SU-DHL-6 (cell line): ENCODE measurements around the gene SCP2D1.

Source experiments
- H2AFZ ChIP-seq: fragments of 200-600 bp; sonication (generic); 2 replicates; pipeline ENCODE4 v1.6.1; 2014; ENCODE audit warnings: low read depth, mild to moderate bottlenecking, moderate library complexity, mixed read lengths, antibody characterized with exemption, low read length; ENCODE audit not compliant: severe bottlenecking
- H3F3A ChIP-seq: fragments of 200-600 bp; shearing (Covaris generic); 2 replicates; pipeline ENCODE4 v1.6.0; 2016; ENCODE audit warnings: antibody characterized with exemption, mild to moderate bottlenecking; ENCODE audit not compliant: insufficient read depth
- H3K27ac ChIP-seq: fragments of 200-600 bp; sonication (generic); 2 replicates; pipeline ENCODE4 v1.5.1; 2016; ENCODE audit warnings: low read depth, mild to moderate bottlenecking, low read length, moderate library complexity, mixed read lengths
- H3K27me3 ChIP-seq: fragments of 200-600 bp; sonication (generic), shearing (Covaris generic); 2 replicates; pipeline ENCODE4 v1.6.0; 2014; ENCODE audit warnings: mild to moderate bottlenecking, low read length
- H3K36me3 ChIP-seq: fragments of 200-600 bp; sonication (generic); 2 replicates; pipeline ENCODE4 v1.6.1; 2014; ENCODE audit warnings: mild to moderate bottlenecking, low read length, mixed read lengths
- H3K4me2 ChIP-seq: fragments of 300-600, 200-600 bp; shearing (Covaris generic), sonication (generic); 2 replicates; pipeline ENCODE4 v1.6.0; 2014; ENCODE audit warnings: low read length, low read depth, mild to moderate bottlenecking; ENCODE audit not compliant: poor library complexity, severe bottlenecking
- H3K4me3 ChIP-seq: fragments of 200-600 bp; sonication (generic); 2 replicates; pipeline ENCODE4 v1.5.1; 2014; ENCODE audit warnings: antibody characterized with exemption, low read length, mild to moderate bottlenecking, mixed read lengths; ENCODE audit not compliant: insufficient read depth, poor library complexity, severe bottlenecking
- H3K79me2 ChIP-seq: fragments of 200-600 bp; sonication (generic); 2 replicates; pipeline ENCODE4 v1.6.1; 2014; ENCODE audit warnings: mild to moderate bottlenecking, low read length, moderate library complexity; ENCODE audit not compliant: insufficient read depth
- H3K9ac ChIP-seq: fragments of 200-600 bp; sonication (generic); 2 replicates; pipeline ENCODE4 v1.7.0; 2014; ENCODE audit warnings: mild to moderate bottlenecking, low read length
- H3K9me2 ChIP-seq: fragments of 200-600 bp; sonication (generic); replicated peaks from 2 replicates; pipeline ENCODE4 v1.6.1; 2014; ENCODE audit warnings: low read length; ENCODE audit not compliant: insufficient read depth
- H3K9me3 ChIP-seq: fragments of 200-600 bp; sonication (generic); 2 replicates; pipeline ENCODE4 v1.6.1; 2014; ENCODE audit warnings: low read length, mixed read lengths; ENCODE audit not compliant: insufficient read depth
- H4K20me1 ChIP-seq: fragments of 200-600 bp; sonication (generic); 2 replicates; pipeline ENCODE4 v1.6.1; 2014; ENCODE audit warnings: low read depth, mild to moderate bottlenecking, antibody characterized with exemption, low read length, moderate library complexity, mixed read lengths
- EZH2phosphoT487 ChIP-seq: fragments of 200-600 bp; sonication (generic), shearing (Covaris generic); conservative IDR thresholded peaks from 2 replicates; pipeline ENCODE4 v1.6.1; 2018; ENCODE audit warnings: mild to moderate bottlenecking, antibody characterized with exemption, low read length, moderate library complexity, mixed read lengths
- TF ChIP-seq, protein P1 (sequence below): fragments of 200-600 bp; sonication (generic); IDR thresholded peaks from one replicate; pipeline ENCODE4 v1.5.1; 2017; ENCODE audit warnings: antibody characterized with exemption, mild to moderate bottlenecking, low read length, moderate library complexity; ENCODE audit not compliant: insufficient read depth, poor library complexity, severe bottlenecking

Gene SCP2D1

DNA sequence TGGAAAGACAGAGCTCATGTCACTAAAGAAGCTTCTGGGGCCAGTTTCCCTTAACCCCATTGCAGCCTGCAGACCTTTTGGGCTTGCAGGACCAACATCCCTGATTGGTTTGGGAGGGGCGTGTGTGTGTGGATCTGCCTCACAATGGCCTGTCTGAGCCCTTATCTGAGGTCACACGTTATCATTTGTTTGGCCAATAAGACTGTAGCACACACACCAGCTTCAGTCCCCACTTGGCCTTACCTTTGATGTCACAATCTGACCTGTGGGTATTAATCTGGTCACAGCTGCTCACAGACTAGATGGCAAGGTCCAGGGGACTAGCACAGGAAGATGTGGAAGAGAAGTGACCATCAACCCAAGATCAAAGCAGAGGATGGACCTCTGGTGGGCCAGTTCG, at the start of gene SCP2D1:
Gene SCP2D1 (plus strand): TSS at position 301 of the 400 bp plus-strand sequence. CDS start 33 bp downstream, at position 334.
- H4K20me1 ChIP-seq, result no peaks in the 10 kb centered on the region
- H3K27ac ChIP-seq, result no peak within 1 kb of the TSS
- no peaks in the 10 kb centered on the region for H3K9me2 ChIP-seq
- no peak within 1 kb of the TSS for H3K9ac ChIP-seq
- no peak within 1 kb of the TSS for H2AFZ ChIP-seq
- no peaks in the 10 kb centered on the region for H3F3A ChIP-seq
- no peaks in the 10 kb centered on the region for H3K36me3 ChIP-seq
- H3K9me3 ChIP-seq, result no peaks in the 10 kb centered on the region
- no peaks in the 10 kb centered on the region for H3K79me2 ChIP-seq
- H3K4me3 ChIP-seq, result no peak within 1 kb of the TSS
- TF ChIP-seq EZH2phosphoT487, result no peak
- TF ChIP-seq, protein P1, sequence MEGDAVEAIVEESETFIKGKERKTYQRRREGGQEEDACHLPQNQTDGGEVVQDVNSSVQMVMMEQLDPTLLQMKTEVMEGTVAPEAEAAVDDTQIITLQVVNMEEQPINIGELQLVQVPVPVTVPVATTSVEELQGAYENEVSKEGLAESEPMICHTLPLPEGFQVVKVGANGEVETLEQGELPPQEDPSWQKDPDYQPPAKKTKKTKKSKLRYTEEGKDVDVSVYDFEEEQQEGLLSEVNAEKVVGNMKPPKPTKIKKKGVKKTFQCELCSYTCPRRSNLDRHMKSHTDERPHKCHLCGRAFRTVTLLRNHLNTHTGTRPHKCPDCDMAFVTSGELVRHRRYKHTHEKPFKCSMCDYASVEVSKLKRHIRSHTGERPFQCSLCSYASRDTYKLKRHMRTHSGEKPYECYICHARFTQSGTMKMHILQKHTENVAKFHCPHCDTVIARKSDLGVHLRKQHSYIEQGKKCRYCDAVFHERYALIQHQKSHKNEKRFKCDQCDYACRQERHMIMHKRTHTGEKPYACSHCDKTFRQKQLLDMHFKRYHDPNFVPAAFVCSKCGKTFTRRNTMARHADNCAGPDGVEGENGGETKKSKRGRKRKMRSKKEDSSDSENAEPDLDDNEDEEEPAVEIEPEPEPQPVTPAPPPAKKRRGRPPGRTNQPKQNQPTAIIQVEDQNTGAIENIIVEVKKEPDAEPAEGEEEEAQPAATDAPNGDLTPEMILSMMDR, result no peak
- no peaks in the 10 kb centered on the region for H3K27me3 ChIP-seq
- no peak within 1 kb of the TSS for H3K4me2 ChIP-seq

DNA sequence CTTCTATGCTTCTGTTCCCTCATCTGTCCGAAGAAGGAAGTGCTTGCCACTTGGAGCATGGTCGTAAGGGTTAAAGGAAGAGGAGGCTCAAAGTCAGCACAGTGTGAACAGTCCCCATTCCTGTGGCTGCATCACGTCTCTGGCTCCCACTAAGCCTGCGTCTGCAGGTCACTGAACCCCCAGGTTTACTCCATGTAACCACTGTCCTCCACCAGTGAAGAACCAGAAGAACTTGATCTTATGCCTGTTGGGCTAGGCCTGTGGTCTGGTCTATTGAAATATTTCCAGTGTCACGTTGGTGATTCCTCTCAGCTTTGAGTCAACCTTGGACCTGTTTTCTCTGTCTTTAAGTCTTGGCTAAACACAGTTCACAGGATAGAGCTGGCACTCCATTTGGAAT, 45.9 kb upstream of the SCP2D1 start:
- Histone ChIP-seq H3K27me3 (no peaks in the 10 kb centered on the region), H3K27ac (no peak overlapping the region), H4K20me1 (no peaks in the 10 kb centered on the region), H3K4me3 (no peak overlapping the region), H3F3A (no peaks in the 10 kb centered on the region), H3K9ac (no peak overlapping the region), H3K36me3 (no peaks in the 10 kb centered on the region; the same call in 1 of the 2 replicates), H3K9me2 (no peaks in the 10 kb centered on the region), H3K79me2 (no peaks in the 10 kb centered on the region), H3K4me2 (no peak overlapping the region), H2AFZ (no peak overlapping the region), H3K9me3 (no peaks in the 10 kb centered on the region)
- TF ChIP-seq, protein P1, result no peak
- no peak for TF ChIP-seq EZH2phosphoT487

DNA sequence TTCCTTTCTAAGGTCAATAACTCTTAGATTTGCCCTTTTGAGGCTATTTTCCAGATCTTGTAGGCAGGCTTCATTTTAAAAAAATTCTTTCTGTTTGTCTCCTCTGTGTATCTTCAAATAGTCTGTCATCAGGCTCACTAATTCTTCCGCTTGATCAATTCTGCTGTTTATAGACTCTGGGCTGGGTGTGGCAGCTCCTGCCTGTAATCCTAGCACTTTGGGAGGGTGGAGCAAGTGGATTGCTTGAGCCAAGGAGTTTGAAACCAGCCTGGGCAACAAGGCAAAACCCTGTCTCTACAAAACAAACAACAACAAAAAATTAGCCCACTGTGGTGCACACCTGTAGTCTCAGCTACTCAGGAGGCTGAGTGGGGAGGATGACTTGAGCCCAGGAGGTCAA, 40.0 kb upstream of the SCP2D1 start:
- Histone ChIP-seq H3F3A (no peaks in the 10 kb centered on the region), H3K79me2 (no peaks in the 10 kb centered on the region), H2AFZ (no peak overlapping the region), H3K9ac (no peak overlapping the region), H3K27me3 (no peaks in the 10 kb centered on the region), H4K20me1 (no peaks in the 10 kb centered on the region), H3K27ac (no peak overlapping the region), H3K4me2 (no peak overlapping the region), H3K9me3 (no peaks in the 10 kb centered on the region), H3K4me3 (no peak overlapping the region), H3K36me3 (no peaks in the 10 kb centered on the region), H3K9me2 (no peaks in the 10 kb centered on the region)
- TF ChIP-seq EZH2phosphoT487, result no peak
- TF ChIP-seq, protein P1, result no peak
